Activated CD8-positive, alpha-beta T cell treated with anti-CD3 and anti-CD28 coated beads for 36 hours (primary cell): ENCODE measurements around the gene MICU1. TPM values are rescaled to one million over a fixed set of nuclear protein-coding genes. Genes with fewer than 3 reads are reported as not detected.

Experiments
- ATAC-seq: fragments of 200-7000 bp; cut with Tn5 transposase; one replicate; pipeline ENCODE4 v1.10.0; 2021; ENCODE audit warnings: mild to moderate bottlenecking, moderate library complexity
- CTCF ChIA-PET: fragments of 350-600 bp; sonication (Branson Sonifier 250); formaldehyde crosslinking; loops from one replicate; lab custom pipeline; 2021; ENCODE audit warnings: antibody characterized with exemption; lab: Charles Lee
- POLR2A ChIA-PET: fragments of 350-600 bp; sonication (Branson Sonifier 250); formaldehyde crosslinking; loops from one replicate; lab custom pipeline; 2021; ENCODE audit warnings: antibody characterized with exemption; lab: Charles Lee
- DNase-seq: peaks from one replicate; pipeline ENCODE4 v3.0.0-alpha.2; 2020
- H3K27ac Mint-ChIP-seq: one replicate; pipeline ENCODE4 v1.8.0; 2021; ENCODE audit warnings: mild to moderate bottlenecking, mixed read lengths
- H3K27me3 Mint-ChIP-seq: one replicate; pipeline ENCODE4 v1.8.0; 2021; ENCODE audit warnings: mixed read lengths
- H3K36me3 Mint-ChIP-seq: one replicate; pipeline ENCODE4 v1.8.0; 2021; ENCODE audit warnings: low read depth, mixed read lengths
- H3K4me1 Mint-ChIP-seq: one replicate; pipeline ENCODE4 v1.8.0; 2021; ENCODE audit warnings: low read depth, mixed read lengths
- H3K4me3 Mint-ChIP-seq: one replicate; pipeline ENCODE4 v1.8.0; 2021; ENCODE audit warnings: mild to moderate bottlenecking, moderate library complexity, mixed read lengths
- H3K9me3 Mint-ChIP-seq: one replicate; pipeline ENCODE4 v1.8.0; 2021; ENCODE audit warnings: mixed read lengths
- intact Hi-C: fragments of 100-400 bp; cut with micrococcal nuclease; formaldehyde crosslinking; loops from one replicate; pipeline ENCODE4 v1.10.0; 2022
- total RNA-seq, 2 experiments: library from RNA; stranded (reverse); gene quantifications; one replicate each; pipeline ENCODE4 v1.2.3, GENCODE V29; 2021
- TF ChIP-seq, protein P1 (sequence below): fragments of 200-600 bp; IDR thresholded peaks from one replicate; pipeline ENCODE4 v1.8.0; 2022; ENCODE audit warnings: antibody characterized with exemption, mild to moderate bottlenecking

Gene MICU1
- total RNA-seq, 2 experiments from 2014 or later, result 29.9 to 31.0 TPM

DNA sequence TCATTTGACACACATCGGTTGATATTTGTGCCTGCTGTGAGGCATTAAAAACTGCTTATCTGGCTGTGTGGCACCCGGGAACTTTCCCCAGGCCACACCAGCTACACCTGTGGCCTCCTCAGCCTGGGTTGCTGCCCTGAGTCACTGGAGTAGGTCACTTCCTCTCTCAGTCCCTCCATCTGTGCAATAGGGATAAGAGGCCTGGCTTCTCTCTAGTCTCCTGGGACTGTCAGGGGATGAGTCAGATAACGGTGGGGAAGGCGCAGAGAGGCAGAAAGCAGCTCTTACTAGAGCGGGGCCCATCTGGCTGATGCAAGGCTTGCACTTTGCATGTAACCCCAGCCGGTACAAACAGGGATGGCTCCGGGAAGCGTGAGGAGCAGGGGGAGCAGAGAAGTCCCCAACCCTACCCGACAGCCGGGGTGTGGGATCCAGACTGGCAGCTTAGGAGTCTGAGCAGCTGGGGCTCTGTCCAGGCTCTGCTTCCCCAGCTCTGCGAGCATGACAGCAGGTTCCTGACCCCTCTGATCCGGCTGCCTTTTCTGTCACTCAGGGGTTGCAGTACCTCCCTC, 305.1 kb downstream of the MICU1 start:
- ChIA-PET CTCF (interaction anchor here (1.0 to 5.6 kb wide), 10 partner anchors 11 to 73 kb away, joined by 3 to 41 read pairs (median 6); partner anchors contain the start of gene DDIT4), POLR2A (interaction anchor here (0.5 to 28.1 kb wide), 14 partner anchors 9 to 469 kb away, joined by 3 to 796 read pairs (median 6); partner anchors contain the start of genes ANAPC16, ASCC1, DDIT4 and SPOCK2)
- peak; percentile 88 for DNase-seq
- Mint-ChIP-seq H3K27me3 (no peaks in the 10 kb centered on the region), H3K9me3 (no peaks in the 10 kb centered on the region), H3K27ac (peak overlapping the region; percentile 99), H3K4me1 (peaks cover 72% of the 10 kb centered on the region), H3K36me3 (peaks cover 13% of the 10 kb centered on the region), H3K4me3 (peak overlapping the region; percentile 85)
- peak; percentile 69 for ATAC-seq
- intact Hi-C loops, result no loop called here
- TF ChIP-seq, protein P1, sequence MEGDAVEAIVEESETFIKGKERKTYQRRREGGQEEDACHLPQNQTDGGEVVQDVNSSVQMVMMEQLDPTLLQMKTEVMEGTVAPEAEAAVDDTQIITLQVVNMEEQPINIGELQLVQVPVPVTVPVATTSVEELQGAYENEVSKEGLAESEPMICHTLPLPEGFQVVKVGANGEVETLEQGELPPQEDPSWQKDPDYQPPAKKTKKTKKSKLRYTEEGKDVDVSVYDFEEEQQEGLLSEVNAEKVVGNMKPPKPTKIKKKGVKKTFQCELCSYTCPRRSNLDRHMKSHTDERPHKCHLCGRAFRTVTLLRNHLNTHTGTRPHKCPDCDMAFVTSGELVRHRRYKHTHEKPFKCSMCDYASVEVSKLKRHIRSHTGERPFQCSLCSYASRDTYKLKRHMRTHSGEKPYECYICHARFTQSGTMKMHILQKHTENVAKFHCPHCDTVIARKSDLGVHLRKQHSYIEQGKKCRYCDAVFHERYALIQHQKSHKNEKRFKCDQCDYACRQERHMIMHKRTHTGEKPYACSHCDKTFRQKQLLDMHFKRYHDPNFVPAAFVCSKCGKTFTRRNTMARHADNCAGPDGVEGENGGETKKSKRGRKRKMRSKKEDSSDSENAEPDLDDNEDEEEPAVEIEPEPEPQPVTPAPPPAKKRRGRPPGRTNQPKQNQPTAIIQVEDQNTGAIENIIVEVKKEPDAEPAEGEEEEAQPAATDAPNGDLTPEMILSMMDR, result no peak

DNA sequence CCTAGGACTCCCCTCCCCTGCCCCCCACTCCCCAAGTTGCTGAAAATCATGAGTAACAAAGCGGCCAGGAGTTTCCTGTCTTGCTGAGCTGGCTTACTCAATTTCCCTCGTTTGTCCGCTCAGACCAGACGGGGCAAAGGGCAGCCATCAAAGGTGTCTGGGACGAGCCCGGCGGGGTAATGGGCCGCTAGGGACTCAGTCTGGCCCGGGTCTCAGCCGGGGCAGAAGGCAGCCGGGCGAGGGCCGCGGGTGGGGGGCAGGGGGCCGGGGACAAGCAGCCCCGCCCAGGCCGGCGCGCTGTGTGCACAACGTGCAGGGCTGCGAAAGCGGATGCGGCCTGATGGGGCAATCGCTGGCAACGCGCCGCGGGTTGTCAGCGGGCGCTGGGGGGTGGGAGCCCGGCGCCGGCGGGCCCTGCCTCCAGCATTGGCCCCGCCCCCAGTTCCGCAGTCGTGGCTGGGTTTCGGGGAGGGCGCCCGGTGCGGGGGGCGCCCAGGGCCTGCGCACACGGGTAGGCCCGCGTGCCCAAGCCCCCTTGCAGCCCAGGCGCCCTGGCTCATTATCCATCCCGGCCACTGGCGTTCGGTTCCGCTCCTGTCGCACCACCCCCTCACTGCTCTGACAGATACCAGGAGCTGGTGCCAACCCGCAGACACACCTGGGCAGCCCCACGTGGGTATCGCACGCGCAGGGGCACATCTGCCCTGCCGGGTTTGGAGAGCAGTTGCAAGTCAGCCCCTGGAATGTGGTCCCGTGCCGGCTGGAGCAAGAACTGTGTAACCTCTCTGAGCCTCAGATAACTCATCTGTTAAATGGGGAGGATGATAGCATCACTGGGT, 306.2 kb downstream of the MICU1 start:
- peaks cover 78% of the 10 kb centered on the region for H3K4me1 Mint-ChIP-seq
- ATAC-seq, result peak; percentile 52
- no peaks in the 10 kb centered on the region for H3K9me3 Mint-ChIP-seq
- H3K27me3 Mint-ChIP-seq, result no peaks in the 10 kb centered on the region
- peak overlapping the region; percentile 86 for H3K4me3 Mint-ChIP-seq
- H3K27ac Mint-ChIP-seq, result peak overlapping the region; percentile 99
- peaks cover 13% of the 10 kb centered on the region for H3K36me3 Mint-ChIP-seq
- TF ChIP-seq, protein P1, result no peak
- intact Hi-C loops, result loop anchor here (2.0 kb wide), 1 partner anchor 15 kb away; no protein-coding TSS in a partner anchor
- peak; percentile 93 for DNase-seq
- CTCF ChIA-PET, result interaction anchor here (0.8 to 5.6 kb wide), 9 partner anchors 9 to 72 kb away, joined by 3 to 41 read pairs (median 4); partner anchors contain the start of gene DDIT4
- POLR2A ChIA-PET, result interaction anchor here (0.6 to 28.1 kb wide), 12 partner anchors 8 to 260 kb away, joined by 3 to 796 read pairs (median 6); partner anchors contain the start of genes DDIT4, DNAJB12 and SPOCK2

DNA sequence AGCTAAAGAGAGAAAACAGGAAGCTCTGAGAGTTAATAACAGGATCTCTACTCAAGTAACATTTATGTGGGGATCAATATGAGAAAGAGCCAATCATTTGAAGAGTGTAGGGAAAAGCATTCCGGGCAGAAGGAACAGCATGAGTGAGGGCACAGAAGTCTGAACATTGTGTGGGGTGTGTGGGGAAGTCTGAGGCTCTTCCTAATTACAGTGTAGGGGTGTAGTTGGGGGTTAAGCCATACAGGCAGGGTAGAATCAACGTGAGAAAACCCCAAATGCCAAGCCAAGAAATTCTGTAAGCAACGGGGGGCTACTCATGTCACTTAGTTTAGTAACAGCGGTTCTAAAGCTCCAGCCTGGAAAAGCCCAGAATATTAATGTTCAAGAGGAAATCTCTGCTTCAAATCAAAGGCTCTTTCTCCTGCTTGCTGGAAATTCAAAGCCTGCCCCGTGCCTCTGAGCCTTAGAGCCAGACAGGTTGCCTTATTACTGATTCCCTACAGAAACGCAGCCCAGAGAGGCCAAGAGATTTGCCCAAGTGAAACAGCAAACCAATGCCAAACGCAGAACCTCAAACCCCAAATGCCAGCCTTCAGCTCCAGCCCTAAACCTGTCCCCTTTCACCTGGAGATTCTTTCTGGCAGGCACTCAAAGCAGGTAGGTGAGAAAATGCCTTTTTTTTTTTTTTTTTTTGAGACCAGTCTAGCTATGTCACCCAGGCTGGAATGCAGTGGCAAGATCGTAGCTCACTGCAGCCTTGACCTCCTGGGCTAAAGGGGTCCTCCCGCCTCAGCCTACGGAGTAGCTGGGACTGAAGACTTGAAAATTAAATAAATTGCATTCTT, 307.2 kb downstream of the MICU1 start:
- TF ChIP-seq, protein P1, result no peak
- no peak for DNase-seq
- Mint-ChIP-seq H3K36me3 (peaks cover 13% of the 10 kb centered on the region), H3K4me3 (peak overlapping the region; percentile 86), H3K9me3 (no peaks in the 10 kb centered on the region), H3K4me1 (peaks cover 73% of the 10 kb centered on the region), H3K27ac (peak overlapping the region; percentile 93), H3K27me3 (no peaks in the 10 kb centered on the region)
- ChIA-PET POLR2A (interaction anchor here (0.5 to 28.1 kb wide), 8 partner anchors 14 to 447 kb away, joined by 3 to 796 read pairs (median 28); partner anchors contain the start of gene DDIT4), CTCF (interaction anchor here (0.7 to 5.6 kb wide), 7 partner anchors 10 to 44 kb away, joined by 3 to 41 read pairs (median 6); partner anchors contain the start of gene DDIT4)
- no peak for ATAC-seq
- intact Hi-C loops, result loop anchor here (2.0 kb wide), 1 partner anchor 14 kb away; no protein-coding TSS in a partner anchor

Other genes with a start within 250 kb of the MICU1 start
- gene MCU, start 66.1 kb upstream of the MICU1 start, total RNA-seq, result 10 to 100 TPM; 17.1 to 18.3 TPM